OCI-LY3 (cell line): ENCODE results near the gene PSEN1.

Experiments used
- EZH2phosphoT487 ChIP-seq: fragments of 200-600 bp; shearing (Covaris generic); IDR thresholded peaks from 2 replicates; pipeline ENCODE4 v1.6.1; 2018; ENCODE audit warnings: antibody characterized with exemption, mixed run types, low read depth
- TF ChIP-seq, protein P1 (sequence below): fragments of 200-600, 300-600 bp; sonication (generic); IDR thresholded peaks from 2 replicates; pipeline ENCODE4 v1.5.1; 2014; ENCODE audit warnings: antibody characterized with exemption, low read length, low read depth

GRCh38 chr14:73272393-73272792, 136.1 kb downstream of the PSEN1 start:
- TF ChIP-seq, protein P1, sequence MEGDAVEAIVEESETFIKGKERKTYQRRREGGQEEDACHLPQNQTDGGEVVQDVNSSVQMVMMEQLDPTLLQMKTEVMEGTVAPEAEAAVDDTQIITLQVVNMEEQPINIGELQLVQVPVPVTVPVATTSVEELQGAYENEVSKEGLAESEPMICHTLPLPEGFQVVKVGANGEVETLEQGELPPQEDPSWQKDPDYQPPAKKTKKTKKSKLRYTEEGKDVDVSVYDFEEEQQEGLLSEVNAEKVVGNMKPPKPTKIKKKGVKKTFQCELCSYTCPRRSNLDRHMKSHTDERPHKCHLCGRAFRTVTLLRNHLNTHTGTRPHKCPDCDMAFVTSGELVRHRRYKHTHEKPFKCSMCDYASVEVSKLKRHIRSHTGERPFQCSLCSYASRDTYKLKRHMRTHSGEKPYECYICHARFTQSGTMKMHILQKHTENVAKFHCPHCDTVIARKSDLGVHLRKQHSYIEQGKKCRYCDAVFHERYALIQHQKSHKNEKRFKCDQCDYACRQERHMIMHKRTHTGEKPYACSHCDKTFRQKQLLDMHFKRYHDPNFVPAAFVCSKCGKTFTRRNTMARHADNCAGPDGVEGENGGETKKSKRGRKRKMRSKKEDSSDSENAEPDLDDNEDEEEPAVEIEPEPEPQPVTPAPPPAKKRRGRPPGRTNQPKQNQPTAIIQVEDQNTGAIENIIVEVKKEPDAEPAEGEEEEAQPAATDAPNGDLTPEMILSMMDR: no peak
- TF ChIP-seq EZH2phosphoT487: no peak
